Measurements from ENCODE around the gene CHTOP. TPM values are rescaled to one million over a fixed set of nuclear protein-coding genes. Genes with fewer than 3 reads are reported as not detected.

The CHTOP gene
- total RNA-seq, 1 experiment from 2014 or later, result 39.3 TPM

DNA sequence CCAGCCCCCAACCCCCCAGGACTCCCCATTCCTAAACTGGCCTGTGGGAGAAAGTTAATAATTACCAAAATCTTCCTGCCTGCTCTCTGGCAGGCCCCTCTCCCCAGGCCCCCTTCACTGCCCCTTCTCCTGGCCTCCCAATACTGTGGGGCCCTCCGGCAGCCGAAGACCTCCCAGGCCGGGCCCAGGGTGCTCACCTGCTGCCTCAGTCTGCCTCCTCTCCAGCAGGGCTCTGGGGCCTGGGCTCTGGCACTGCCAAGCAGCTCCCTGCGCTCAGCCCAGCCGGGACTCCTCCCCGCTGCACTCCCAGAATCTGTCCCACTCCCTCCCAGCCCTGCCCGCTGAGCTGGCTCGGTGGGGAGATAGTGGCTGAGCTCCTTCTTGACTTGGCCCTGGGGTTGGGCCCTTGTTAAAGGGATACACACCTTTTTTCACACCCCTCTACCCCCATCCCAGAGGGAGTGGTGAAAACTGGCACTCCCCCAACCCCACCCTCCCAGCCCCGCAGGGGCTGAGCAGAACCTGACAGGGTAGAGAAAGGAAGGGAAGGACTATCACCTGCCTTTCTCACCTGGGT is 21.0 kb upstream of the CHTOP start, which contains the start of gene S100A16:
TSS of gene S100A16 (minus strand) at position 383 of the 577 bp plus-strand sequence. CDS start 4,986 bp downstream, outside the sequence.
- no peak for DNase-seq (ENCODE audit: low spot score)

DNA sequence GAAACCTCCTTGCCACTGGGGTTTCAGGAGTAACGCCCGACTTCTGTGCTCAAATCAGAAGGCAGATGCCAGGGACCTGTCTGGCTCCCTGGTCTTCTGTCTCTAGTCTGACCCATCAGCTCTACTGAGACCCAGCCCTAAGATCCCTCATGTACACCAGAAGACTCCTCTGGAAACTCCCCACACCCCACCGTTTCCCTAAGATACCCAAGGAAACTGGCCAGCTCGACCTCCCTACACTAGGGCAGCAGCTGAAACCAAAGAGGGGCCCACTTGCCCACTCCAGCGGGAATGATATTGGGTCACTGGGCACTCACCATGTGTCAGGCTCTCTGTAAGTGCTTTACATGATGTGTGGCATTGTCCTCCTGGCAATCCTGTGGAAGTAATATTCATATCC is 20.5 kb upstream of the CHTOP start:
- DNase-seq (ENCODE audit: low spot score), result no peak

GRCh38 chr1:153614189-153614900 is 19.5 kb upstream of the CHTOP start:
- no peak for DNase-seq (ENCODE audit: low spot score)

DNA sequence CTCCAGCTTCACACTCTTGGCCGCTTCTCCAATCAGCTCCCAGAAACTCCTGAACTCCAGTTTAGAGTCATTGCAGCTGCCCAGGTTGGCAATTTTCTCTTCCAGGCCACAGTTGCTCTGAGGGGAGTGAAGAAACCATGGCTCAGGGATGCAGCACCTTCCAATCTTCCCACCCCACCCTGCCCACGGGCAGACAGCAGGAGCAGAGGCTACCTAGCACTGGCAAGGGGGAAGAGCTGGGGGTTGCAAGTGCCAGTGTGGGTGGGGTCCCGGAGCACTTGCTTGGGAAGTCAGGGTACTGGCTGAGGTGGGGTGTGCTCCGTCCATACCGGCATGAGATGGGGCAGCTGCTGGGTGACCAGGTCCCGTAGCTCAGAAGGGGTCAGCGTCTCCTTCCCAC is 19.0 kb upstream of the CHTOP start:
- no peak for DNase-seq (ENCODE audit: low spot score)

GRCh38 chr1:153615406-153615805 is 18.5 kb upstream of the CHTOP start:
- DNase-seq (ENCODE audit: low spot score), result no peak

GRCh38 chr1:153616144-153616916 is 17.5 kb upstream of the CHTOP start, which contains the start of gene S100A14:
Gene S100A14 (minus strand): TSS chr1:153616325. CDS start chr1:153615858, 467 bp downstream.
- no peak for DNase-seq (ENCODE audit: low spot score)

DNA sequence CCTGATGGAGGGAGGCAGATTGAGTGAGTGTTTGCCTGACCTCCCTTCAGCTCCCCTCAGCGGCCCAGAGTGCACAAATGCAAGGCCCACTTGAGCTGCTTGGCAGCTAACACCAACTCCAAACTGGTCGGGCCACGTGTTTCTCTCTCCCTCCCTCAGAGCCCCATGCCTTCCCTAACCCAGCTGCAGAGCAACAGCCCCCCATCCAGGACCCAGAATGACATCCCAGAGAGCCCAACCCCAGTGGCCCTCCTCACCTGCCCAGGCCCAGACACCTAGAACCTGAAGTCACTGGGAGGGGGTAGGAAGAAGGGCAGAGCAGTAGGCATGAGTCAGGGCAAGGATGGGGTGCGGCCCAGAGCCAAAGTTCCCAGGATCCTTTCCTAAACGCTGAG is 17.0 kb upstream of the CHTOP start:
- DNase-seq (ENCODE audit: low spot score), result no peak

- DNase-seq (ENCODE audit: low spot score), result no peak
Observed at GRCh38 chr1:153617663-153618062, 16.2 kb upstream of the CHTOP start.

GRCh38 chr1:153619171-153619570 is 14.7 kb upstream of the CHTOP start:
- no peak for DNase-seq (ENCODE audit: low spot score)

DNA sequence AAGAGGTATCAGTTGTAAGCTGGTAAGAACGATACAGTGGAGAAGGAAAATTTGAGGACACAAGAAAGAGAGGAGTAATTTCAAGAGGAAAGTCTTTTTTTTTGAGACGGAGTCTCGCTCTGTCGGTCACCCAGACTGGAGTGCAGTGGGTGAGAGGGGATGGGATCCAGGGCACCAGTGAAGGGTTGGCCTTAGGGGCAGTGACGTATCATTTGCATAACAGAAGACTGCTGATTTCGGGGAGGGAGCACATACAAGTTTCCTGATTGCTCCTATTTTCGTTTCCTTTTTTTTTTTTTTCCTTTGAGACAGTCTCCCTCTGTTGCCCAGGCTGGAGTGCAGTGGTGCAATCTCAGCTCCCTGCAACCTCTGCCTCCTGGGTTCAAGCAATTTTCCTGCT is 10.8 kb upstream of the CHTOP start:
- no peak for DNase-seq (ENCODE audit: low spot score)

- DNase-seq (ENCODE audit: low spot score), result no peak
Observed at GRCh38 chr1:153624965-153625611, 8.8 kb upstream of the CHTOP start.

DNA sequence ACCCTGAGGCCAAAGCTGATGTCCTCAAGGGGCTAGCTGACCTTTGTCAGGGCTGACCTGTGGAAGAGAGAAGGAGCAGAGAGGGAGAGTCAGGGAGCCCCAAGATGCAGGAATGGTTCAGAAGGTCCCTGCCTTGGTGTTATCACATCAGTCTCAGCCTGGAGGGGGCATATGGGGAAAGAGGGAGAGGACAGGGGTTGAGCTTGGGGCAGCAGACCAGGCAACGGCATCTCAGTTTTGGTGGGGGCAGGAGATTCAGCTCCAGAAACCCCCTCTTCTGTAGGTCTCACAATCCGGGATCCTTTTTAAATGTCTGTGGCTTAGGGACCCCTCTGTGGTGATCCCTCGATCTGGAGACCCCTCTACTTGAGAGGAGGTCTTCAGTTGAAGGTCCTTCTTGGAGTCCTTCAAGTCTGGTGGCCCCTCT is 7.4 kb upstream of the CHTOP start:
- DNase-seq (ENCODE audit: low spot score), result no peak

DNA sequence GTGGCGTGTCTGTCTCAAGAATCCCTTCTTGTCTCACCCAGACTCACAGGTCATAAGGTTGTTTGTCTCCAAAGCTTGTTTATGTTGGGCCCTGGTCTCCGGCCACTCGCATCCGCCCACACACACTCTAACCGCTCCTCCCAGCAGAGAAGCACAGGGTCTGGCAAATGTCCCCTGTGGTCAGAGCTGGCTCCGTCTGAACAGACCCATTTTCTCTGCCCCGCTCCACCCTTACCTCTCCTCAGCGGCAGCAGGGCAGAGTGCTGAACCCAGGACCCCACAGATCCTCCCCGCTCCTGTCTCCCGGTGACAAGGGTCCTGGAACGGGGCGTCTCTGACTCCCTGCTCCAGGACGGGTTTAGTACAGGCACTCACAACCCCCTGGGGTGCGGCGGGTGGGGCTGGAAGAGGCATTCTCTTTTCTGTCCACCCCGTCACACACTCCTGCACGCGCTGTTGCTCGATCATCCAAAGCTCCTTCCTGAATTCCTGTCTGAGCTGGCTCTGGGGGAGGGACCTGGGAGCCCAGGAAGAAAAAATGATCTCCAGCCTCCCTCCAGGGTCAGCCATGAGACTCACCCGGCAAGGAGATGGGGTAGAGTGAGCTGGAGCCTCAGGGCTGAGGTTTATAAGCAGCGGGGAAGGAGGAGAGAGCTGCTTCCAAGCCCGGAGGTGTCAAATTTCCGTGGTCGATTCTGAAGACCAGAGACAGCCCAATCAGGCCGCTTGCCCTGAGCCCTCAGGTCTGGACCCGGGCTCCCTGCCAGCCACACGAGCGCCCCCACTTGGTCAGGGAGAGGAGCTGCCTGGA is 6.8 kb upstream of the CHTOP start, which contains the start of gene S100A13:
TSS of gene S100A13 (minus strand) at position 602 of the 811 bp plus-strand sequence. CDS start 1,033 bp downstream, outside the sequence.
- DNase-seq (ENCODE audit: low spot score), result peak; percentile 94

GRCh38 chr1:153627715-153628626 is 5.9 kb upstream of the CHTOP start, which contains the start of gene S100A1:
Gene S100A1 (plus strand): TSS chr1:153628434. CDS start chr1:153630522, 2,088 bp downstream.
- DNase-seq (ENCODE audit: low spot score), result no peak

DNA sequence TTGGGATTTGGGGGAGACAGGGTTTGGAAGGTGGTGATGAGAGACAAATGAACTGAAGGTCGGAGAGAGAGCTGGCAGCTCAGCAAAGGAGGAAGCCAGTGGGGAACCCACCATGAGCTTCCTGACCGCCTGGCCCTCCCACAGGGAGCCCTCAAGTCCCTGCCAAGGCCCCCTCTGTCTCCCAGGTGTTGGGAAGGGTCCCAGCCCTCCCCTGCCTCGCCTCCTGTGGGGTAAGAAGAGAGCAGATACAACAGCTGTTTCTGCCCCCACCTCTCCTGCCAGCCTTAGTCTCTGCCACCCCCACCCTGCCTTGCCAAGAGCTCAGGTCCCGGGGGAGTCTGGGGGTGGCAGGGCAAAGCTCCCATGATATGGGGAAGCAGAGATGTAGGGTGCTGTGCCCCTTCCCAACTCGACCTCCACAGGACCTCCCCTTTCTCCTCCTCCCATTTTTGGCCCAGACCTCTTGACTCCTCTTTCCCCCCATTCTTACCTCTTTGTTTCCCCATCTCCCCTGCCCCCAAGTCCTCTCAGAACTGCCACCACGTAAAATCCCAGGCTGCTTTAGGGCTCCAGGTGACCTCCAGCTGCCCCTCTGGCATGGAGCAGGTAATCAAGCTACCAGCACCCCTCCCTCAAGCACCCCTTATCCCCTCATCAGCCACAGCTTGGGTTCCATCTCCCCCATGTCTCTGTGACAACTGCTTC is 5.1 kb upstream of the CHTOP start:
- no peak for DNase-seq (ENCODE audit: low spot score)

- DNase-seq (ENCODE audit: low spot score), result no peak
Observed at GRCh38 chr1:153629343-153629665, 4.6 kb upstream of the CHTOP start.

GRCh38 chr1:153629971-153630370 is 3.9 kb upstream of the CHTOP start:
- DNase-seq (ENCODE audit: low spot score), result no peak

DNA sequence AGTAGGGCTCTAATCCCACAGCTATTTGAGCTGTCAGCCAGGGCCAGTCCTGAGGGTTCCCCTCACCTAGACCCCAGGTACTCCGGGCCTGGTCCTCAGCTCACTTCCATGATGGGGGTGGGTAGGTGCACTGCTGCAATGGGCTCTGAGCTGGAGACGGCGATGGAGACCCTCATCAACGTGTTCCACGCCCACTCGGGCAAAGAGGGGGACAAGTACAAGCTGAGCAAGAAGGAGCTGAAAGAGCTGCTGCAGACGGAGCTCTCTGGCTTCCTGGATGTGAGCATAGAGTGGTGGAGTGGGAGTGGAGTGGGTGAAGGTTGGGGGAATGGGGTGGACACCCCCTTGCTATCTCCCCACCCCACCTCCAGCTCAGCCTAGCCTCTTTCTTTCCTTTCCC is 3.5 kb upstream of the CHTOP start:
- no peak for DNase-seq (ENCODE audit: low spot score)

Measured in H4 (cell line).